Fibroblast of the aortic adventitia (primary cell): ENCODE measurements around the gene WDPCP. TPM values are rescaled to one million over a fixed set of nuclear protein-coding genes. Genes with fewer than 3 reads are reported as not detected.
"Not testable (repeated sequence)": the region's sequence is repeated elsewhere in the genome, so short reads cannot be mapped to it uniquely, and the experiment has no call there.

ENCODE experiments used
- DNase-seq: peaks from one replicate; pipeline ENCODE4 v3.0.0-alpha.2; 2010; ENCODE audit warnings: low read depth
- H3K4me3 ChIP-seq: 2 replicates; pipeline ENCODE4 v1.5.1; 2011; ENCODE audit warnings: low read depth, mild to moderate bottlenecking, control low read depth, low read length, moderate library complexity
- CTCF ChIP-seq: IDR thresholded peaks from 2 replicates; pipeline ENCODE4 v1.5.1; 2011; ENCODE audit warnings: mild to moderate bottlenecking, low read length, control low read depth, inconsistent platforms; ENCODE audit not compliant: insufficient read depth
- total RNA-seq: library from RNA; depleted of rRNA; stranded (reverse); fragments of >200 nt; gene quantifications from 2 replicates; pipeline ENCODE4 v1.2.3, GENCODE V29; 2012; ENCODE audit warnings: low replicate concordance

WDPCP gene
- total RNA-seq, 1 donor, result 12.4 TPM

- TF ChIP-seq CTCF, result peak; percentile 94
- DNase-seq, result peak; percentile 53
- H3K4me3 ChIP-seq, result no peak overlapping the region
Observed at GRCh38 chr2:63189026-63189425, 399.3 kb downstream of the WDPCP start.

DNA sequence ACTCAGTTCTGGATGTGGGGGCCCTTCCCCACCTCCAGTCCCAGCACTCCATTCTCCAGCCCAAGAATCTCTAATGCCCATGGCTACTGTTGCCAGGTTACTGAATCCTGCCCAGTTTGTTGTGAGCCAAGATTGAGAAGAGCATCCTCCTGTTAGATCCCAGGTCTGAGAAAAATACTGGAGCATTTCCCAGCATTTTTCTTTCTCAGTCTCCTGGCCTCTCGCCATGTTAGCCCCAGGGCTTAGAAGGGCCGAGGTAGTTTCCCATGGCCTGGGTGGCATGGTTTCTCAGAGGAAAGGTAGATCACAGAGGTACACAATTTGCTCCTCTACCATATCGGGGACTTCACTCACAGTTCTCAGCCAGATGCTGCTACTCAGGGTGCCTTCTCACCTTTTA, 401.9 kb downstream of the WDPCP start:
- no peak overlapping the region for H3K4me3 ChIP-seq
- TF ChIP-seq CTCF, result no peak
- no peak for DNase-seq

DNA sequence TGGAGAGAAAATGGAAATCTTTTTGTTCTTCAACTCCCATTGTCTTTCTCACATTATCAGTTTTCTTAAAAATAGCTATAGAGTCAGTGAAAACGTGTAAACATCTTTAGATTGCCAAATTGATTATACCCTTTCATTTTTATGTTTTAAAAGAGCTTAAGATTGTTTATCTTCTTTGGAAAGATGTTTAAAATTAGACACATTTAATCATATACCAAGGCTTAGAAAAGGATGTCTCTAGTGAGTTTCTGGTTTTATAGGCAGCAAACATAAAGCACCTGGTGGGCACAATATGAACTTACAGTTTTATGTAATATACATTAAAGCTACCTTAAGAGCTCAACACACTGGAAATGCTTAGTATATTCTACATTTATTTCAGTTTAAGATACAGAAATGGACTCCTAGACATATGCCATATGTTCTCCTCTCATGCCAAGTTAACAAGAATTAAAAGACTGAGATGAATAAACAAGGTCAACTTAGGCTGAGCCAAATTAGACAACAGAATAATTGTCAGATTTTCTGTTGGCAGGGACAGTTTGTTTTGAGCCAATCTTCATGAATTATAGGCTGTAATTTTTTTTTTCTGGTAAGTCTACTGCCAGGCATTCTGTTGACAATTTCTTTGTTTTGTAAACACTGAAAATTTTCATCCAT, 425.0 kb downstream of the WDPCP start:
- H3K4me3 ChIP-seq, result no peak overlapping the region
- no peak for TF ChIP-seq CTCF
- no peak for DNase-seq

DNA sequence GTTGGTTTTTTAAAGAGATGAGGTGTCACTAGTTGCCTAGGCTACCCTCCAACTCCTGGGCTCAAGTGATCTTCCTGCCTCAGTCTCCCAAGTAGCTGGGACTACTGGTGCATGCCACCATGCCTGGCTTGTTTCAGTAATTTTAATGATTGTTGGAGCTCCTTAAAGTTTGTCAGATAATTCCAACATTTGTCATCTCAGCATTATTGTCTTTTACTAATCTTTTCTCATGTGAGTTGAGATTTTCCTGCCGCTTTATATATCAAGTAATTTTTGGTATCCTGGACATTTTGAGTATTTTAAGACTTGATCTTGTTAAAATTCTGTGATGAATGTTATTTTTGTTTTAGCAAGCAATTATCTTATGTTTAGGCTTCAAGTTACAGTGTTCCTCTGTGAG, 429.0 kb downstream of the WDPCP start:
- TF ChIP-seq CTCF, result no peak
- no peak overlapping the region for H3K4me3 ChIP-seq
- DNase-seq, result no peak

DNA sequence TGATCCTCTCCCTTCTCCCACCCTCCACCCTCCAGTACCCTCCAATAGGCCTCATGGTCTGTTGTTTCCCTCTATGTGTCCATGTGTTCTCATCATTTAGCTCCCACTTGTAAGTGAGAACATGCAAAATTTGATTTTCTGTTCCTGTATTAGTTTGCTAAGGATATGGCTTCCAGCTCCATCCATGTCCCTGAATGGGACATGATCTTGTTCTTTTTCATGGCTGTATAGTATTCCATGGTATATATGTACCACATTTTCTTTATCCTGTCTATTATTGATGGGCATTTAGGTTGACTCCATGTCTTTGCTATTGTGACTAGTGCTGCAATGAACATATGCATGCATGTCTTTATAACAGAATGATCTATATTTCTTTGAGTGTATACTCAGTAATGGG, 451.6 kb downstream of the WDPCP start:
- H3K4me3 ChIP-seq, DNase-seq: not testable (repeated sequence)

DNA sequence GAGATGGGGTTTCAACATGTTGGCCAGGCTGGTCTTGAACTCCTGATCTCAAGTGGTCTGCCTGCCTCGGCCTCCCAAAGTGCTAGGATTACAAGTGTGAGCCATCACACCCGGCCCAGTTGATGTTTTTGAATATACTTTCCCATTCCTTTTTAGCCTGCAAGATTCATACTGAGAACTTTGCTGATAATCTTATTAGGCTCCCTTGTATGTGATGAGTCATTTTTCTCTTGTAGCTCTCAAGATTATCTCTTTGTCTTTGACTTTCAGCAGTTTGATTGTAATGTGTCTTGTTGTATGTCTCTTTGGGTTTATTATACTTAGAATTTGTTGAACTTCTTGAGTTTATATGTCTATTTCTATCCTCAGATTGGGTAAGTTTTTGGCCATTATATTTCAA, 456.3 kb downstream of the WDPCP start:
- H3K4me3 ChIP-seq, result no peak overlapping the region
- TF ChIP-seq CTCF, result no peak
- no peak for DNase-seq

DNA sequence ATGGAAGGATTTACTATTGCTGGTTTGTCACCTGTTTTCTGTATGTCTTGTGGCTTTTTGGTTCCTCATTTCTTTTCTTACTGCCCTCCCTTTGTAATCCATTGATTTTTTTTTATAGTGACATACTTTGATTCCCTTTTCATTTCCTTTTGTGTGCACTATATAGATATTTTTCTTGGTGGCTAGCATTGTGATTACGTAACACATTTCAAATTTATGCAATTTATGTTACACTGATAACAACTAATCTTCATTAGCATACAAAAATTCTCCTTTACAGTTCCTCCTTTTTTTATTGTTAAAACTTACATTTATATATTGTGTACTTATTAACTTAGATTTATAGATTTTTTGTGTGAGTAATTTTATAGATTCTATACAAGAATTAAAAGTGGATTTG, 457.1 kb downstream of the WDPCP start:
- no peak for DNase-seq
- no peak overlapping the region for H3K4me3 ChIP-seq
- TF ChIP-seq CTCF, result no peak
